Thyroid gland (tissue), 4 donors: ENCODE measurements around the gene NCOR1. TPM values are rescaled to one million over a fixed set of nuclear protein-coding genes. Genes with fewer than 3 reads are reported as not detected.

Experiments used
- DNase-seq, 2 donors: peaks; one replicate each; pipeline ENCODE4 v3.0.0-alpha.2; 2019
- H3K27ac ChIP-seq, 3 donors: fragments of 200-600 bp; sonication (generic); 1 replicate in 2 of 3; 2 replicates in 1 of 3; pipeline ENCODE4 v1.5.1; 2016 to 2019; ENCODE audit warnings: mild to moderate bottlenecking in 1 of 3, moderate library complexity in 1 of 3
- H3K27me3 ChIP-seq: fragments of 200-600 bp; sonication (generic); one replicate; pipeline ENCODE4 v1.5.1; 2019
- H3K36me3 ChIP-seq, 2 donors: fragments of 200-600 bp; sonication (generic); one replicate each; pipeline ENCODE4 v1.5.1; 2016 to 2019
- H3K4me1 ChIP-seq, 2 donors: fragments of 200-600 bp; sonication (generic); one replicate each; pipeline ENCODE4 v1.5.1; 2017 to 2019
- H3K4me3 ChIP-seq, 3 donors: fragments of 200-600 bp; sonication (generic); replicated peaks in 1 of 3; 1 replicate in 2 of 3; 2 replicates in 1 of 3; pipeline ENCODE4 v1.5.1; 2016; ENCODE audit warnings: mild to moderate bottlenecking in 1 of 3
- H3K9me3 ChIP-seq: fragments of 200-600 bp; sonication (generic); one replicate; pipeline ENCODE4 v1.5.1; 2017
- POLR2A ChIP-seq, 2 donors: fragments of 450-650 bp; IDR thresholded peaks; one replicate each; pipeline ENCODE4 v1.6.1; 2017; ENCODE audit warnings: antibody characterized with exemption in 2 of 2, mild to moderate bottlenecking in 2 of 2, moderate library complexity in 1 of 2
- WGBS, 2 donors: methylation state at CpG; one replicate each; pipeline ENCODE4 v1.1.5; 2017; 5-methylcytosine and 5-hydroxymethylcytosine counted together
- intact Hi-C: fragments of 100-400 bp; cut with DNase I; formaldehyde crosslinking; loops from one replicate; pipeline ENCODE4 v1.15.1; 2023
- small RNA-seq: library from RNA; depleted of rRNA; stranded (forward); fragments of <200 nt; gene quantifications from one replicate; pipeline ENCODE3, GENCODE V24; 2016
- total RNA-seq, 4 donors: library from RNA; depleted of rRNA; stranded (reverse); fragments of >200 nt; gene quantifications; one replicate each; pipeline ENCODE4 v1.2.3, GENCODE V29; 2016
- TF ChIP-seq, protein P1 (sequence below), 6 experiments: fragments of 200-600 bp in 3 of 6; fragments of 450-650 bp in 3 of 6; sonication (generic) in 3 of 6; IDR thresholded peaks; one replicate each; pipeline ENCODE4 v1.5.1; 2016 to 2019; ENCODE audit warnings: antibody characterized with exemption in 6 of 6, mild to moderate bottlenecking in 2 of 6, inconsistent platforms in 1 of 6, moderate library complexity in 1 of 6

The NCOR1 gene
- total RNA-seq, 4 donors from 2014 or later: 141 to 206 (median 204) TPM

DNA sequence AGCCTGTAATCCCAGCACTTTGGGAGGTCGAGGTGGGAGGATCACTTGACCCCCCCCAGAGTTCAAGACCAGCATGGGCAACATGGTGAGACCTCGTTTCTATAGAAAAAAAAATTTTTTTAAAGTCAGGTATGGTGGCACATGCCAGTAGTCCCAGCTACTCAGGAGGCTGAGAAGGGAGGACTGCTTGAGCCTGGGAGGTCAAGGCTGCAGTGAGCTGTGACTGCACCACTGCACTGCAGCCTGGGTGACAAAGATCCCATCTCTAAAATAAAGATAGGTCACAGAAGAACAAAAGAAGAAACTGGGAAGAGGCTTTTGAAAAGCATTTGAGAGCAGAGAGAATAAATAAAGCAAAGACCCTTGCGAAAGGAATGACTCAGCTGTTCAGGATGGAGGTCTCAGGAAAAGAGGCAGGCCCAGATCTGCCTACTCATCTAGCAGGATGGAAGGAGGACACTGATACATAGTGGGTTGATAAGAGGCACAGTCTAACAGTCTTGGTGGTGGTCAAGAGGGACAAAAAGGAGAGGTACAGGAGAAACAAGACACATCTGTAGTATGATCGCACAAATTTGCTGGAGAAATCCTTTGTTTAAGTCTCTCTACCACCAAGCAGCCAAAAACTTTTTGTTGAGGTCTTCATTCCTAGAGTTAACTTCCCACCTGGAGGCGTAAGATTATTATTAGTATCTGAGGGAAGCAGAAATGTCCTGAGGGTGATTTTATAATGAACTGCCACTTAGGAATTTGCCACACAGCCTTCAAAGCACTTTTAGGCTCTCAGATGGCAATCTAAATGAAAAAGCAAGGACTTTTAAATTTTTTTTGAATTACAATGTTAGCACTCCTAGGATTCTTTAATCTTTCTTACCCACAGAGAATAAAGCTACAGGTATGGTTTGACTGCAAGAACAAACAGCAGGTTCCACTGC is 233.4 kb downstream of the NCOR1 start:
- Histone ChIP-seq H3K4me3 (no peak overlapping the region), H3K4me1 (no peaks in the 10 kb centered on the region), H3K36me3 (peaks cover 40% of the 10 kb centered on the region in 2 donors), H3K27me3 (no peaks in the 10 kb centered on the region), H3K9me3 (no peaks in the 10 kb centered on the region), H3K27ac (no peak overlapping the region)
- intact Hi-C loops: no loop called here
- TF ChIP-seq POLR2A (IDR thresholded peaks at IDR 0.05): no peak
- TF ChIP-seq, protein P1, sequence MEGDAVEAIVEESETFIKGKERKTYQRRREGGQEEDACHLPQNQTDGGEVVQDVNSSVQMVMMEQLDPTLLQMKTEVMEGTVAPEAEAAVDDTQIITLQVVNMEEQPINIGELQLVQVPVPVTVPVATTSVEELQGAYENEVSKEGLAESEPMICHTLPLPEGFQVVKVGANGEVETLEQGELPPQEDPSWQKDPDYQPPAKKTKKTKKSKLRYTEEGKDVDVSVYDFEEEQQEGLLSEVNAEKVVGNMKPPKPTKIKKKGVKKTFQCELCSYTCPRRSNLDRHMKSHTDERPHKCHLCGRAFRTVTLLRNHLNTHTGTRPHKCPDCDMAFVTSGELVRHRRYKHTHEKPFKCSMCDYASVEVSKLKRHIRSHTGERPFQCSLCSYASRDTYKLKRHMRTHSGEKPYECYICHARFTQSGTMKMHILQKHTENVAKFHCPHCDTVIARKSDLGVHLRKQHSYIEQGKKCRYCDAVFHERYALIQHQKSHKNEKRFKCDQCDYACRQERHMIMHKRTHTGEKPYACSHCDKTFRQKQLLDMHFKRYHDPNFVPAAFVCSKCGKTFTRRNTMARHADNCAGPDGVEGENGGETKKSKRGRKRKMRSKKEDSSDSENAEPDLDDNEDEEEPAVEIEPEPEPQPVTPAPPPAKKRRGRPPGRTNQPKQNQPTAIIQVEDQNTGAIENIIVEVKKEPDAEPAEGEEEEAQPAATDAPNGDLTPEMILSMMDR (IDR thresholded peaks at IDR 0.05): no peak
- no peak for DNase-seq
- WGBS, 2 donors: 91 to 92% methylated on average over 5 of the region's 5 CpGs

DNA sequence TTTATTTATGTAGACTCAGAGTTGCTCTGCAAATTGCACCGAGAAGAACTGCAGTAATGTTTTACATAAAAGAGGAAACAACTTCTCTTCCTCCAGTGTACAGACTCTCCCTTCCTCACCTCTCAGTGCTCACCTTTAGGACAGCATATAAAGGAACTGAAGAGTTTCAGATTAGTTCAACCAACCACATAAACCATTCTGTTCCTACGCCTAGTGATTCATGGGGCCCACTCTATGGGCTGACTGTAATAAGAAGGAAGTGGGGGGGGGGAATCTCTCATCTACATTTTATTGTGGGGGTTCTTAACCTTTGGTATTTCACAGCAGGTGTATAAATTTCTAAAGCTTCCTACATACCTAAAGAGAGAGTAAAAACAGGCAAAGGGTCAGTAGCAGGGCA is 234.1 kb downstream of the NCOR1 start:
- H3K27ac ChIP-seq: no peak overlapping the region
- TF ChIP-seq, protein P1 (IDR thresholded peaks at IDR 0.05): no peak
- no peak for TF ChIP-seq POLR2A (IDR thresholded peaks at IDR 0.05)
- 42 to 50% methylated on average over 2 of the region's 2 CpGs for WGBS, 2 donors
- DNase-seq: no peak
- no peaks in the 10 kb centered on the region for H3K9me3 ChIP-seq
- H3K36me3 ChIP-seq: peaks cover 33 to 35% of the 10 kb centered on the region in 2 donors
- no peaks in the 10 kb centered on the region for H3K4me1 ChIP-seq
- no peak overlapping the region for H3K4me3 ChIP-seq
- intact Hi-C loops: no loop called here
- H3K27me3 ChIP-seq: no peaks in the 10 kb centered on the region

Small RNA genes within 50 kb of the gene (small RNA-seq; reads per million reads assigned to genes)
- gene RNU6-314P (not detected), gene RNU6-862P (not detected)

Other genes with a start within 250 kb of the NCOR1 start
- gene ZSWIM7, start 215.8 kb downstream of the NCOR1 start, total RNA-seq: 10 to 100 TPM; 10.5 to 22.3 (median 13.5) TPM
- 100 to 1,000 TPM; 103 to 160 (median 134) TPM for gene TTC19, start 215.7 kb downstream of the NCOR1 start, total RNA-seq
- gene PIGL, start 1.7 kb upstream of the NCOR1 start, total RNA-seq: 10 to 100 TPM; 48.8 to 96.0 (median 60.9) TPM
- 10 to 100 TPM in 3 of 4 donors, 1 to 10 TPM in 1; 4.3 to 16.7 (median 12.8) TPM for gene CENPV, start 137.9 kb upstream of the NCOR1 start, total RNA-seq
- gene UBB, start 165.6 kb upstream of the NCOR1 start, total RNA-seq: 1,000 to 10,000 TPM in 3 of 4 donors, 100 to 1,000 TPM in 1; 917 to 1,584 (median 1,245) TPM
- gene TRPV2, start 200.0 kb upstream of the NCOR1 start, total RNA-seq: 10 to 100 TPM in 1 of 4 donors, 1 to 10 TPM in 3; 3.2 to 12.5 (median 6.5) TPM